Measurements from ENCODE around the gene RND3. TPM values are rescaled to one million over a fixed set of nuclear protein-coding genes. Genes with fewer than 3 reads are reported as not detected.

RND3 gene
- total RNA-seq, 4 donors from 2014 or later, result 21.8 to 73.5 (median 26.3) TPM

GRCh38 chr2:150462770-150463169 is 24.7 kb downstream of the RND3 start:
- WGBS, 2 donors, result 79 to 84% methylated on average over 2 of the region's 2 CpGs
- no peak for TF ChIP-seq CTCF (IDR thresholded peaks at IDR 0.05)
- TF ChIP-seq EP300 (IDR thresholded peaks at IDR 0.05), result peak in 1 of 2 donors; percentile 71
- TF ChIP-seq POLR2A (IDR thresholded peaks at IDR 0.05), result no peak
- Histone ChIP-seq H3K4me1 (peaks cover 0 to 33% (median 7%) of the 10 kb centered on the region in 4 donors), H3K9me3 (no peaks in the 10 kb centered on the region), H3K36me3 (no peaks in the 10 kb centered on the region), H3K4me3 (no peak overlapping the region), H3K27ac (no peak overlapping the region), H3K27me3 (no peaks in the 10 kb centered on the region)
- no peak for DNase-seq (ENCODE audit: low spot score in 2 of 2)

- 98 to 100% methylated on average over 1 of the region's 1 CpG for WGBS, 2 donors
- H3K4me1 ChIP-seq, result peaks cover 0 to 7% (median 2%) of the 10 kb centered on the region in 4 donors
Observed at GRCh38 chr2:150459281-150459680, 28.2 kb downstream of the RND3 start.

GRCh38 chr2:150450765-150451164 is 36.7 kb downstream of the RND3 start:
- Histone ChIP-seq H3K4me3 (no peak overlapping the region), H3K36me3 (no peaks in the 10 kb centered on the region), H3K27me3 (no peaks in the 10 kb centered on the region), H3K9me3 (no peaks in the 10 kb centered on the region), H3K4me1 (no peaks in the 10 kb centered on the region), H3K27ac (no peak overlapping the region)
- DNase-seq (ENCODE audit: low spot score in 2 of 2), result no peak
- 77 to 81% methylated on average over 3 of the region's 3 CpGs for WGBS, 2 donors
- no peak for TF ChIP-seq POLR2A (IDR thresholded peaks at IDR 0.05)
- no peak for TF ChIP-seq EP300 (IDR thresholded peaks at IDR 0.05)
- TF ChIP-seq CTCF (IDR thresholded peaks at IDR 0.05), result no peak

More at GRCh38 chr2:150459281-150459680, 28.2 kb downstream of the RND3 start:
- TF ChIP-seq EP300 (IDR thresholded peaks at IDR 0.05) (no peak), POLR2A (IDR thresholded peaks at IDR 0.05) (no peak), CTCF (IDR thresholded peaks at IDR 0.05) (no peak)
- no peak overlapping the region for H3K27ac ChIP-seq
- DNase-seq (ENCODE audit: low spot score in 2 of 2), result no peak
- no peaks in the 10 kb centered on the region for H3K27me3 ChIP-seq
- no peaks in the 10 kb centered on the region for H3K9me3 ChIP-seq
- no peaks in the 10 kb centered on the region for H3K36me3 ChIP-seq
- H3K4me3 ChIP-seq, result no peak overlapping the region

GRCh38 chr2:150449856-150450255 is 37.6 kb downstream of the RND3 start:
- WGBS, 2 donors, result 40 to 50% methylated on average over 3 of the region's 3 CpGs
- TF ChIP-seq EP300 (IDR thresholded peaks at IDR 0.05) (no peak), POLR2A (IDR thresholded peaks at IDR 0.05) (no peak), CTCF (IDR thresholded peaks at IDR 0.05) (no peak)
- H3K9me3 ChIP-seq, result no peaks in the 10 kb centered on the region
- no peaks in the 10 kb centered on the region for H3K4me1 ChIP-seq
- no peaks in the 10 kb centered on the region for H3K36me3 ChIP-seq
- no peak overlapping the region for H3K4me3 ChIP-seq
- DNase-seq (ENCODE audit: low spot score in 2 of 2), result no peak
- no peaks in the 10 kb centered on the region for H3K27me3 ChIP-seq
- no peak overlapping the region for H3K27ac ChIP-seq

DNA sequence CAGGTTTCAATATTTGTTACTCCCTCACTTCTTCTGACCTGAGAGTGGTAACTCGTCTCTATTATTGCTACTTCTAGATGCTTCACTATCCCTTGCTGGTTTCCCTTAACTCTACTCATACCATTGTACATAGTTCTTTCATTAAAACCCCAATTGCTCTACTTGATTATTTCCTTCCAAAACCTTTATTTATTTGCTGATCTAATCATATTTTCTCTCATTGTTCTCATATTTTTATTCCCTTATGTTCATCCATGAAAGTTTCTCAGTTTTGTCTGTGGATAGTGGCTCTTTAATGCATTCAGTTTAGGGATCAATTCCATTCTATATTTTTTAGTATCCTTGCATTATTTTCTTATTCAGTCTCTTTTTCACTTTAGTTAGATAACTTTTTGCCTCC is 42.1 kb downstream of the RND3 start:
- TF ChIP-seq CTCF (IDR thresholded peaks at IDR 0.05) (no peak), POLR2A (IDR thresholded peaks at IDR 0.05) (no peak), EP300 (IDR thresholded peaks at IDR 0.05) (no peak)
- DNase-seq (ENCODE audit: low spot score in 2 of 2), result no peak
- Histone ChIP-seq H3K4me3 (no peak overlapping the region), H3K27me3 (no peaks in the 10 kb centered on the region), H3K36me3 (no peaks in the 10 kb centered on the region), H3K27ac (no peak overlapping the region), H3K4me1 (no peaks in the 10 kb centered on the region), H3K9me3 (no peaks in the 10 kb centered on the region)
- 84 to 92% methylated on average over 1 of the region's 1 CpG for WGBS, 2 donors

All from tibial nerve (tissue), 4 donors.